ENCODE data around the gene TEDC2.
"Not testable (repeated sequence)": the region's sequence is repeated elsewhere in the genome, so short reads cannot be mapped to it uniquely, and the experiment has no call there.

The TEDC2 gene

DNA sequence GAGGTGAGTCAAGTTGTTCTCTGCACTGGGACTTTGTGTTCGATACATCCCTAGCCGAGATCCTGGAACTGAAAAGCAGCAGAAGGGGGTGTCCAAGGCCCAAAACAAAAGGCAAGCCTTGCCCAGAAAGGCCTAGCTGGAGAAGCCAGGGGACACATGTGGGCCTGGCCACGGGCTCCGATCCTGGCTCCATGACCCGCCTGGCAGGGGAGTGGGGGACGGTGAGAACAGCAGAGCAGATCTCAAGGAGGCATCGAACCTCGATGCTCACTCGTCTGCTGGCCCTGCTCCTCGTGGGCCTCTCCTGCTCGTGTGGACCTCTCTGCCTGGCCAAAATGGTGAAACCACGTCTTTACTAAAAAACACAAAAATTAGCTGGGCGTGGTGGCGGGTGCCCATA lies 21.8 kb upstream of the TEDC2 start:
- no peak for DNase-seq

DNA sequence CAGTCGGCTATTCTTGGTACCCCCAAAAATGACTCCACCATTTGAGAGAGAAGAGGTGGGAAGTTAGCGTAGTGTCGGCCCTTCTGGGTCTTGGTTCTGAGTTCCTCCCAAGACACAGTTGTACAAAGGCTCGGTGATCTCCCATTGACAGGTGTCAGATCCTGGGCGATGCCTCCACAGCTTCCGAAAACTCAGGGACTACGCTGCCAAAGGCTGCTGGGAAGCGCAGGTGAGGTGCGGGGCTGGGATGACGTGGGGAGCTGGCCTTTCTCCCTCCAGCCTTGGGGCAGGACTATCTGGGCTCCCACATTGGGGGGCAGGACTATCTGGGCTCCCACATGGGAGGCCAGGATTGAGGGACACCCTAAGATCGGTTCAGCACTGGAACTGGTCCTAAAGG lies 20.3 kb upstream of the TEDC2 start:
- DNase-seq = no peak

DNA sequence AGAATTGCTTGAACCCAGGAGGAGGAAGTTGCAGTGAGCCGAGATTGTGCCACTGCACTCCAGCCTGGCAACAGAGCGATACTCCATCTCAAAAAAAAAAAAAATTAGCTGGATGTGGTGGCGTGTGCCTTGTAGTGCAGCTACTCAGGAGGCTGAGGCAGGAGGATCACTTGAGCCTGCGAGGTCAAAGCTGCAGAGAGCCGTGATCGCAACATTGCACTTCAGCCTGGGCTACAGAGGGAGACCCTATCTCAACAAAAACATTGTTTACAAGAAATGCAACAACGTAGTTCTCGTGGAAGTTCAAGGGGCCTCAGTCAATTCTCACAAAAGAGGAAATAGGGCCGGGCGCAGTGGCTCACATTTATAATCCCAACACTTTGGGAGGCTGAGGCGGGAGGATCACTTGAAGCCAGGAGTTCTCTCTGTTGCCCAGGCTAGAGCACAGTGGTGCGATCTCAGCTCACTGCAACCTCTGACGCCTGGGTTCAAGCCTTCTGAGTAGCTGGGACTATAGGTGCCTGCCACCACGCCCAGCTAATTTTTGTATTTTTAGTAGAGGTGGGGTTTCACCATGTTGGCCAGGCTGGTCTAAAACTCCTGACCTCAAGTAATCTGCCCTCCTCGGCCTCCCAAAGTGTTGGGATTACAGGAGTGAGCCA lies 18.6 kb upstream of the TEDC2 start:
- DNase-seq = not testable (repeated sequence)

DNA sequence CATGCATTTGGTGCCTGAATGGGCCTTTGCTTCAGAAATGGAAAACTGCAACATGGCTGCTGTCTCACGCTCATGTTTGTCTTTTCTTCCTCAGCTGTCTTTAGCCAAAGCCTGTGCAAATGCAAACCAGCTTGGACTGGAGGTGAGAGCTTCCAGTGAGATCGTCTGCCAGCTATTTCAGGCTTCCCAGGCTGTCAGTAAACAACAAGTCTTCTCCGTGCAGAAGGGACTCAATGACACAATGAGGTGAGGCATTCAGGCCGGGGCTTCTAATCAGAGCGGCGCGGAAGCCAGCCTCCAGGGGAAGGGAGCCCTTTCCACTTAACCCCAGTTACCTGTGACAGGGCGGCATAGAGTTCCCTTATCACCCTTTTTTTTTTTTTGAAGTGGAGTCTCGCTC lies 16.4 kb upstream of the TEDC2 start:
- no peak for DNase-seq

DNA sequence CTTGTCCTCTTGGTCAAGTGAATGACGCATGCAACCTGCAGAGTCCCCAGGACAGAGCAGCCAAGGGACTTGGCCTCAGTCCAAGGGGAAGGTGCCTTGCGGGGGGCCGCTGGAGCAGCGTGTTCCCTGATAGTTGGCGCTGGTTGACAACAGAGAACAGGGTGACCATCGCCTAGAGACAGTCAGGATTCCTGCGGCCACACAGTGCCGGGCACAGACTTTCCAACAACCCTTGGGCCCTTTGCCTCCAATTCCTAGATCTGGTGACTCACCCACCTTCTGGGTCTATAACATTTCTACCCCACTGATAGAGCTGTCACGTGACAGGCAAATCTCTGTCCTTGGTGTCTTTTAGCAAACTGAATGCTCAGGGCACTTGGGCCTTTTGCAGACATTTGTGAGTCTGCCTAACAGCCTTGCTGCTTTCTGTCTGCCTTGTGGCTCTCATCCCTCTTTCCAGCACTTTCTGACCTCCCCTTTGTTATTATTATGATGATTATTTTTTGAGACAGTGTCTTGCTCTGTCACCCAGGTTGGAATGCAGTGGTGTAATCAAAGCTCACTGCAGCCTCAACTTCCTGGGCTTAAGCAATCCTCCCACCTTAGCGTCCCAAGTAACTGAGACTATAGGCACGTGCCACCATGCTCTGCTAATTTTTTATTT lies 11.9 kb upstream of the TEDC2 start:
- DNase-seq = no peak

DNA sequence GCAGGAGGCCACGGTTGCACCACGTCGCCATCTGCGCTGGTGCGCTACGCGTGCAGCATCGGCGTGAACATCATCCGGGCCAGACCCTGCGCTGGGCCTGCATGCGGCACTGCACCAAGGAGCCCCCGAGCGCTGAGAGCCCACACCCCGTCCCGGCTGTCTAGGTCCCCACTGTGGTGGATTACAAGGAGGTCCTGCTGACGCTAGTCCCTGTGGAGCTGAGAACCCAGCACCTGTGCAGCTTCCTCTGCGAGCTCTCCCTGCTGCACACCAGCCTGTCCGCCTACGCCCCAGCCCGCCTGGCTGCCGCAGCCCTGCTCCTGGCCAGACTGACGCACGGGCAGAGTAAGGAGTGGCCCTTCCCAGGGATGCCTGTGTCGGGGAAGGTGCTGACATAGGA lies 10.8 kb upstream of the TEDC2 start:
- DNase-seq = no peak

DNA sequence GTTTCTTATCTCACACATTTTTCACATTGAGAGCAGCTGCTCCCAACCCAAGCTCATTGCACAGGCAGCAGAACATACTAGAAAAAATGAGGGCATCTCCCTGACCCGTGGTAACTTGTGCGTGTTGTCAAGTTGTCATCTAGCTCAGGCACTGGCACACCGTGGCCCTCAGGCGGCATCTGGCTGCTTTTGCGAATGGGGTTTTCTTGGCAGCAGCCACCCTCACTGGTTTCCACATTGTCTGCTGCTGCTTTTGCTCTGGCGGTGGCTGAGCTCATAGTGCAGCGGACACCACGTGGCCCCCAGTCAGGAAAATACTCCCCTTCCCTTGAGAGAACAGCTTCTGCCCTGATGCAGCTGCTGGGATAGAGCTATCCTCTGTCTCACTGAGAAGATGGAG lies 9.4 kb upstream of the TEDC2 start:
- DNase-seq = no peak

DNA sequence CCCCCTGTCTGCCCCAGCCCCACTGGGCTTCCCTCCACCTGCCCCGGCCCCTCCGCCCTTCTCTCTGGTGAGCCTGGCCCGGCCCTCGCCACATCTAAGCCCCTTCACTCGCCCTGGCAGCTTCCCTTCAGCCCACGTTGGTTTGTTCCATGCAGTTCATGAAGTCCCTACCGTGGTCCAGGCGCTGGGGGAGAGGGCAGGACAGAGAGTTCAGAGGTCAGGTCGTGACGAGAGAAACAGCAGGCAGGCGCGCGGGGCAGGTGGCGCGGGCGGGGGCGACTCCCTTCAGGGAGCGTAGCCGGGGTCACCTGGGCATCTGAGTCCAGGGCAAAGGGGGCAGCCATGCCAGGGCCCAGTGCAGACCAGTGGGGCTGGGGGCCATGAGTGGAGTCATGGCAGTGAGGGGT lies 8.9 kb upstream of the TEDC2 start:
- DNase-seq = no peak

DNA sequence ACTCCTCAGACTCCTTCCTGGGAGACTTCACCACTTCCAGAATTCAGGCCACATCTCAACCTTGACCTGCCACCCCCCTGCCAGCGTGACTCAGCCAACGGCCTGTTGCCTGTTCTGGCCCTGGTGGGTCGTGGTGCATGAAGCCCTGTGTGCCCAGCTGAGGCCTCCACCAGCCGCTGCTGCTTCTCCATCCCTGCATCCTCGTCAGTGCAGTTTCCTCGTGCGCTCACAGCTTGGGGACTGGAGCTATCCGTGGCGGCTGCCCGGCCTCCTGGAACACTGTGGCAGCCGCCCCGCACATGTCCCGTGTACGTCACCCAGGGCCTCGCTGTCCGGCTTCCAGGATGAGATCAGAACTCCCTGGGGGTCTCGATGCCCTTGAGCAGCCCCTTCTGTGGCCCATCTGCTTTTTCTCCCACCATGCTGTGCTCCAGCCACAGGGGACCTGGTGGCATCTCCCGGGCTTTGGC lies 8.0 kb upstream of the TEDC2 start:
- DNase-seq = no peak

DNA sequence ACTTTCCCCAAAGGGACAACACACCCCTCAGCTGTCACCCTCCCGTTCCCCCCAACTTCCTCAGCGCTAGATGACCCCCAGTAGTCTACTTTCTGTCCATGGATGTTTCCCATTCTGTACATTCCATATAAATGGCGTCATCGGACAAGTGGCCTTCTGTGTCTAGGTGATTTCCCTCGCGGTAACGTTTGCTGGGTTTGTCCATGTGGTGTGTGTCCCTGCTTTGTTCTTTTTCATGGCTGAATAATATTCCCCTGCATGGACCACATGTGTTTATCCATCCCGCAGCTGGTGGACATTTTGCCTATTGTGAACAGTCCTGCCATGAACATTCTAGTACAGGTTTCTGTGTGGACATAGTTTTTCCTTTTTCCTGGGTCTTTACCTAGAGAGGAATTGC lies 7.3 kb upstream of the TEDC2 start:
- no peak for DNase-seq

DNA sequence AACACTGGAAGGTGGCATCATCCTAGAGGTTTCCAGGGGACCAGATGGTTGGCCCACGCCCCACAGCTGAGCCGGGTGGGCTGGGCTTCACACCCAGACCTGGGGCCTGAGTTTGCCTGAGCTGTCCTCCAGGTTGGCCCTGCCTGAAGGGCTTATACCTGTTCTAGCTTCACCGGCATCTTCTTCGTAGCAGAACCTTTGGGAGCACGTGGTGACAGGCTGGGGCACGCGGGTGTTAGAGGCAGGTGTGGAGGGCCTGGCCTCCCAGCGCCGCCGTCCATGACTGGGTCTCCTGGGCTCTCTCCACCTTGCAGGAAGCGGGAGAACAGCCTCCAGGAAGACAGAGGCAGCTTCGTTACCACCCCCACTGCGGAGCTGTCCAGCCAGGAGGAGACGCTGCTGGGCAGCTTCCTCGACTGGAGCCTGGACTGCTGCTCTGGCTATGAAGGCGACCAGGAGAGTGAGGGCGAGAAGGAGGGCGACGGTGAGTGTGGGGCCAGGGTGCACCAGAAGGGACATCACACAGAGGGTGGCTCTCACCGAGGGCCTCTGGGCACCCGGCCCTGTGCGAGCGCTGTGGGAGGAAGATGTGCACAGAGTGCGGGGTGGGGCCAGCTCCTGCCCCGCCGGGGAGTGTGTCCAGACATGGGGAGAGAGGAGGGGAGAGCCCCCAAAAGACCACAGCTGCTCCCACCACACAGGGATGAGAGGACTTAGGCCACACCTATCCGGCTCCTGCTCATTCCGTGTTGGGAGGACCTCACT lies 4.6 kb upstream of the TEDC2 start:
- no peak for DNase-seq

DNA sequence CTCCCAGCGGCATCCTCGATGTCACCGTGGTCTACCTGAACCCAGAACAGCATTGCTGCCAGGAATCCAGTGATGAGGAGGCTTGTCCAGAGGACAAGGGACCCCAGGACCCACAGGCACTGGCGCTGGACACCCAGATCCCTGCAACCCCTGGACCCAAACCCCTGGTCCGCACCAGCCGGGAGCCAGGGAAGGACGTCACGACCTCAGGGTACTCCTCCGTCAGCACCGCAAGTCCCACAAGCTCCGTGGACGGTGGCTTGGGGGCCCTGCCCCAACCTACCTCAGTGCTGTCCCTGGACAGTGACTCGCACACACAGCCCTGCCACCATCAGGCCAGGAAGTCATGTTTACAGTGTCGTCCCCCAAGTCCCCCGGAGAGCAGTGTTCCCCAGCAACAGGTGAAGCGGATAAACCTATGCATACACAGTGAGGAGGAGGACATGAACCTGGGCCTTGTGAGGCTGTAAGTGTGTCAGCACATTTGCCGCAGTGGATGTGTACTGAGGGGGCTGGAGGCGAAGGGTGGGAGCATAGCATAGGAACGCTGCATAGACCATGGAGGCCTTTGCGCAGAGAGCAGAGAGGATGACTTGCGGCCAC lies 3.3 kb upstream of the TEDC2 start:
- DNase-seq = no peak

DNA sequence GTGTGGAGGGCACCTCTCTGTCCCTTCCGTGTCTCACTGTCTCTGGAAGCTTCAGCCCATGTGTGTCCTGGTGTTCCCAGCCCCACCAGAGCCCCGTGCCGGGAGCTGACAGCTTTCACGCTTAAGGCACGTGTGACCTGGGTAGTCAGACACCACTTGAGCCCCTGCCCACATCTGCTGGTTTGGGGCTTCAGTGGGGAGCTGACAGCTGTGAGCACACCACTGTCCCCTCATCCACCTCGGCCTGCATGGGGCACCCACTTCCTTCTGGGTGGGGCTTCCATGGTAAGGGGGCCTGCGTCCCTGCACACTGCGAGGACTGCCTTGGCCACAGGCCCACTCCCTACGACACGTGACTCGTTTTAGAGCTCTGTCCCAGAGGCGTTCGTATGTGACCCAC lies 2.6 kb upstream of the TEDC2 start:
- DNase-seq = no peak

DNA sequence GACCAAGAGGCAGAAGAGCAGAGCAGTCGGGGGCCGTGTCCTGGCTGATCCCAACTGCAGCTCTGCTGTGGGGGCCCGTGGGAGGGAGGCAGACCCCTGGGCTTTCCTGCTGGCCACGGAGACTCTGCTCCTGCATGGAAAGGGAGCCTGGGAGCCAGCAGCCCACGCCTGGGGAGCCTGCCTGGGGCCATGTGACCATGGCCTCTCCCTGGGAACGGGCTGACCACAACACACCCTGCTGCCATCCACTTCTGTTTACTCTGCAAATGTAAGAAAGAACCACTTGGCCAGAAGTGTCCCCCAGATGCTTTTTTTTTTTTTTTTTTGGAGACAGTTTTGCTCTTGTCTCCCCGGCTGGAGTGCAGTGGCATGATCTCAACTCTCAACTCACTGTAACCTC lies 2.0 kb upstream of the TEDC2 start:
- DNase-seq = no peak

DNA sequence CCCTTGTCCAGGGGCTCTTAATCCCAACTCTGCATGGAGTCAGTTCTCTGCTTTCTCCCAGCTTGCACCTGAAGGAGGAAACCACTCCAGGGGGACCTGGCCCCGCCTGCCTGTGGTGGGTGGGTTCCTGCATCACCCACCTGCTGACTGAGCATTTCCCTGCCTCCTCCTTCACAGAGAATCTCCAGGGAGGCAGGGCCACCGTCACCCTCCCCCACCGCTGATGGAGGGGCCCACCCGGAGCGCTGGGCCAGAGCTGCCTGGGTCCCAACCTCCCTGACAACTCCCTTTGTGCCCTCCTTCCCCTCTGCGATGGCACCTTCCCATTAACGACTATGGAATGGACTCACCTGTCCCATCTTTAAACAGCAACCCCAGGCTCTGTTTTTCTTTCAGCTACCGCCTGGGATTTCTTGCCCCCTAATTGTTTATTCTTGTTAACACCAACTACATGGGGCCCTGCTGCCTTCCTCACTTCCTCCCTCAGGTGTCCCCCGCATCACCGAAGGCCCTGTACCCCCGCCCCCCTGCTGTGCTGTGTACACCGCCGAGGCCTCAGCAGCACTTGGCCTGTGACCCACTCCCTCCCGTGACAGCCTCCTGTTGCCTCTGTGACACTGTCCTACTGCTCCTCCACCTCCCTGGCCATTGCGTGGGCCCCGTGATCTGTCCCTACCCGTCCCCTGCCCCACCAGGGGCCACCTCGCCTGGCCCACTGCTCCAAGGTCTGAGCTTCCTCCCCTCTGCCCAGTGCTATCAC lies 842 bp upstream of the TEDC2 start:
- no peak for DNase-seq

DNA sequence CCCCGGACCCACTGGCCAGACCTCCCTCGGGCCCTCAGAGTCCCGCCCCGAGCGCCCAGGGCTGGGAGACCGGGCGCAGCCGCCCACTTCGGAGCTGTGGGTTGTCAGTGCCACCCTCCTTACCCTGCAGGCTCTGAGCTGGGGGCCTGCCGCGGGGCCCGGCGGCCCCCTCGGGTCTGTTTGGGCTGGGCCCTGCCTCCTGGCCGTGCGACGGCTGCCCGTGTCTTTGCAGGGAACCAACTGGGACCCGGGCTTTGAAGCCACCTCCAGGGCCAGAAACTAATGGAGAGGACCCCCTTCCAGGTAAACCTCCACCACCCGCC lies 443 bp downstream of the TEDC2 start:
- DNase-seq = no peak

DNA sequence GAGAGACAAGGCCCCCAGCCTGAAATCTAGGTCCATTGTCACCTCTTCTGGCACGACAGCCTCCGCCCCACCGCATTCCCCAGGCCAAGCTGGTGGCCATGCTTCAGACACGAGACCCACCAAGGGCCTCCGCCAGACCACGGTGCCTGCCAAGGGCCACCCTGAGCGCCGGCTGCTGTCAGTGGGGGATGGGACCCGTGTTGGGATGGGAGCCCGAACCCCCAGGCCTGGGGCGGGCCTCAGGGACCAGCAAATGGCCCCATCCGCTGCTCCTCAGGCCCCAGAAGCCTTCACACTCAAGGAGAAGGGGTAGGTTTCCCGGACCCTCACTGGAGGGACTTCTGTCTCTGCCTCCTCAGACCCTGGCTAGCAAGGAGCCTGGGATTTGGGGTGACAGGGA lies 1.0 kb downstream of the TEDC2 start:
- DNase-seq = no peak

DNA sequence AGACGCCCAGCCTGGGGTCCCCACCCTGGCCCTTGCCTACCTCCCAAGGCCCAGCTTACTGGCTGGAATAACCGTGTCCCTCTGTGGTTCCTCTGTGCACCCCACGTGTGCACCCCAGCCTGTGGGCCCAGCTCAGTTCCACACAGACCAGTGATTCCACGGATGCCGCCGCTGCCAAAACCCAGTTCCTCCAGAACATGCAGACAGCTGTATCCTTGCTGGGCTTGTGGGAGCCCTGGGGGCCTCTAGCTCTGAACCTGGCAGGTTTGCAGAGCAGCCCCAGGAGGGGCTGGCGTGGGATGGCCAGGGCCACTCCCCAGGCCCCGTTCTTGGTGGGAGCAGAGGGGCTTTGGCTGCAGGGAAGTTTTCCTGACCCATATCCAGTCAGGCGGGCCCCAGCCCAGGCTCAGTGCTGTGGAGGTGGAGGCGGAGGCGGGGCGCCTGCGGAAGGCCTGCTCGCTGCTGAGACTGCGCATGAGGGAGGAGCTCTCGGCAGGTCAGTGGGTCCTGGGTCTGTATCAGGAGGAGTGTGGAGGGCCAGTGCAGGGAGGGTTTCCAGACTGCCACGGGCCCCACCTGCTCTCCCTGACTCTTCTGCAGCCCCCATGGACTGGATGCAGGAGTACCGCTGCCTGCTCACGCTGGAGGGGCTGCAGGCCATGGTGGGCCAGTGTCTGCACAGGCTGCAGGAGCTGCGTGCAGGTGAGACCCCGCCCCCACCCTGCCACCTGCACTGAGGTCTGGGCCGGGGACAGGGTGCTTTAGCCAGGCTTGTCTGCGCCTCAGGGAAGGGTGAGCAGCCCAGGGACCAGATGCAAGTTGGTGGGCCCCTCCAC lies 2.3 kb downstream of the TEDC2 start:
- no peak for DNase-seq

DNA sequence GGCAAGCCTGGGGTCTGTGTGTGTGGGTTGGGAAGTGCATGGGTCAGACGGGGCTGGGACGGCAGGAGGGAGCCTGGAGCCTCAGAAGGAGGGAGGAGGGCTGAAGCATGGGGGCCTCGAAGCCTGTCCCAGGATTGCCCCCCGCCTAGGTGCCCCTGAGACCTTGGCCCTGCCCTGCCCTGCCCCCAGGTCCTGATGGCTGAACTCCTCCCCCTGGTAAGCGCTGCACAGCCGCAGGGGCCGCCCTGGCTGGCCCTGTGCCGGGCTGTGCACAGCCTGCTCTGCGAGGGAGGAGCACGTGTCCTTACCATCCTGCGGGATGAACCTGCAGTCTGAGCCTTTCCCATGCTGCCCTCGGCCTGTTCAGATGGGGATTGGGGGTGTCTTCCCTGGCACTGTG lies 4.4 kb downstream of the TEDC2 start:
- no peak for DNase-seq

DNA sequence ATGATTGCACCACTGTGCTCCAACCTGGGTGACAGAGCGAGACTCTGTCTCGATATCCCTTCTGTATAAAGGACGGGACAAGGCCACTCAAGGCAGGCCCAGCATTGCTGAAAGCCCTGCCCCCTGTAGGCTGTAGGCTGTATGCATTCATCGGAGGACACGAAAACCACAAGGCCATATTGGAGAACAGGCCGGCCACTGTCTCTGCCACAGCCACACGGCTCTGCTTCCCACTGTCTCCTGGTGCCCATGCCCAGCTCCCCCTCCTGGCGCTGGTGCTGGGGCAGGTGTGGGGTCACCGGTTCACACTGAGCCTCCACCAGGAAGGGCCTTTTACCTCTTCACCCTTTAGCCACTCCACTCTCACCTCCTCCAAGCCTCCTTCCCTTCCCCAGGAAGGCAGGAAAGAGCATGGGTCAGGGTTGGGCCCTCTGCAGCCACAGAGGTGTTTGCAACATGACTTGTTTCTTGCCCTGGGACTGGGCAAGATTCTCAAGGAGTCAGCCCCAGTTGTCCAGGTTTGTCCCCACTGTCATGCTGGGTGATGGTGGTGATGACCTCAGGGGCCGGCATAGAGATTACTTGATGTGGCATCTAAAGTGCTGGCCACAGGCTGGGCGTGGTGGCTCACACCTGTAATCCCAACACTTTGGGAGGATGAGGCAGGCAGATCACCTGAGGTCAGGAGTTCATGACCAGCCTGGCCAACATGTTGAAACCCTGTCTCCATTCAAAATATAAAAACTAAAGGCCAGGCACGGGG lies 5.9 kb downstream of the TEDC2 start:
- DNase-seq = peak; percentile 36
